H1 (cell line): ENCODE measurements around the gene ZNF70. TPM values are rescaled to one million over a fixed set of nuclear protein-coding genes. Genes with fewer than 3 reads are reported as not detected.

ENCODE experiments used
- polyA plus RNA-seq, 7 experiments: library from polyadenylated mRNA; depleted of rRNA in 3 of 7; stranded (reverse) in 5 of 7; unstranded in 2 of 7; fragments of >200 nt in 5 of 7; fragments of 200-250 nt in 2 of 7; gene quantifications; 1 replicate in 5 of 7; 2 replicates in 1 of 7; 4 replicates in 1 of 7; pipeline versions ENCODE4 v1.2.1 to v1.2.3, GENCODE V29; 2011 to 2013; ENCODE audit warnings: missing spikeins in 2 of 7, mixed read lengths in 2 of 7
- total RNA-seq: library from RNA; stranded (reverse); fragmentation: NEBNext Ultra II Directional; extraction: Animal tissue kit (Norgen Biotek cat#: 25700); gene quantifications from 2 replicates; pipeline ENCODE4 v1.2.1, GENCODE V29; 2021

ZNF70 gene
- total and polyA plus RNA-seq, 2 of the 8 experiments (the other 6 are each of a cell fraction or from before 2014, with no cell fraction given) = 1.1 to 2.6 TPM

Other genes starting within 250 kb of the ZNF70 start
- gene IGLL1, start 170.8 kb downstream of the ZNF70 start, total RNA-seq = not detected in 2 replicates
- gene IGLL1, start 170.8 kb downstream of the ZNF70 start, polyA plus RNA-seq (2011; rRNA removed) = not detected in 2 replicates
- gene DRICH1, start 118.8 kb downstream of the ZNF70 start, total RNA-seq = 0.28 TPM in 1 of 2 replicates, not detected in the other
- 0.19 and 0.21 TPM in 2 replicates for gene DRICH1, start 118.8 kb downstream of the ZNF70 start, polyA plus RNA-seq (2011; rRNA removed)
- not detected in 2 replicates for gene RGL4, start 60.1 kb downstream of the ZNF70 start, total RNA-seq
- gene RGL4, start 60.1 kb downstream of the ZNF70 start, polyA plus RNA-seq (2011; rRNA removed) = not detected in 2 replicates
- 0.52 and 0.77 TPM in 2 replicates for gene VPREB3, start 3.3 kb upstream of the ZNF70 start, total RNA-seq
- gene VPREB3, start 3.3 kb upstream of the ZNF70 start, polyA plus RNA-seq (2011; rRNA removed) = 4.0 and 4.6 TPM in 2 replicates
- gene C22orf15, start 11.9 kb upstream of the ZNF70 start, total RNA-seq = 2.3 and 4.9 TPM in 2 replicates
- gene C22orf15, start 11.9 kb upstream of the ZNF70 start, polyA plus RNA-seq (2011; rRNA removed) = 4.2 and 6.9 TPM in 2 replicates
- gene CHCHD10, start 16.9 kb upstream of the ZNF70 start, total RNA-seq = 94.5 and 104 TPM in 2 replicates
- gene CHCHD10, start 16.9 kb upstream of the ZNF70 start, polyA plus RNA-seq (2011; rRNA removed) = 58.3 and 109 TPM in 2 replicates
- 9.6 and 10.2 TPM in 2 replicates for gene MMP11, start 21.7 kb upstream of the ZNF70 start, total RNA-seq
- gene MMP11, start 21.7 kb upstream of the ZNF70 start, polyA plus RNA-seq (2011; rRNA removed) = 18.3 and 29.7 TPM in 2 replicates
- gene SMARCB1, start 35.9 kb upstream of the ZNF70 start, total RNA-seq = 116 and 124 TPM in 2 replicates
- gene SMARCB1, start 35.9 kb upstream of the ZNF70 start, polyA plus RNA-seq (2011; rRNA removed) = 145 and 158 TPM in 2 replicates
- gene DERL3, start 87.9 kb upstream of the ZNF70 start, total RNA-seq = 8.7 and 9.9 TPM in 2 replicates
- 19.5 and 27.8 TPM in 2 replicates for gene DERL3, start 87.9 kb upstream of the ZNF70 start, polyA plus RNA-seq (2011; rRNA removed)
- 12.5 and 13.2 TPM in 2 replicates for gene SLC2A11, start 106.8 kb upstream of the ZNF70 start, total RNA-seq
- 9.1 and 10.7 TPM in 2 replicates for gene SLC2A11, start 106.8 kb upstream of the ZNF70 start, polyA plus RNA-seq (2011; rRNA removed)
- 1,082 and 1,119 TPM in 2 replicates for gene MIF, start 143.3 kb upstream of the ZNF70 start, total RNA-seq
- 1,870 and 2,008 TPM in 2 replicates for gene MIF, start 143.3 kb upstream of the ZNF70 start, polyA plus RNA-seq (2011; rRNA removed)
- gene GSTT2B, start 210.1 kb upstream of the ZNF70 start, total RNA-seq = 4.7 and 6.3 TPM in 2 replicates
- gene GSTT2B, start 210.1 kb upstream of the ZNF70 start, polyA plus RNA-seq (2011; rRNA removed) = 13.3 and 13.5 TPM in 2 replicates
- 1.7 and 2.1 TPM in 2 replicates for gene DDTL, start 215.8 kb upstream of the ZNF70 start, total RNA-seq
- 2.2 and 3.1 TPM in 2 replicates for gene DDTL, start 215.8 kb upstream of the ZNF70 start, polyA plus RNA-seq (2011; rRNA removed)
- 106 and 110 TPM in 2 replicates for gene DDT, start 223.3 kb upstream of the ZNF70 start, total RNA-seq
- gene DDT, start 223.3 kb upstream of the ZNF70 start, polyA plus RNA-seq (2011; rRNA removed) = 336 and 341 TPM in 2 replicates
- gene GSTT2, start 229.0 kb upstream of the ZNF70 start, total RNA-seq = 1.1 and 1.9 TPM in 2 replicates
- 1.2 and 1.5 TPM in 2 replicates for gene GSTT2, start 229.0 kb upstream of the ZNF70 start, polyA plus RNA-seq (2011; rRNA removed)